Suprapubic skin (tissue), 3 donors: ENCODE results near the gene PAOX.

Experiments used
- CTCF ChIP-seq, 2 donors: fragments of 200-600 bp in 1 of 2; fragments of 450-650 bp in 1 of 2; sonication (generic) in 1 of 2; IDR thresholded peaks; one replicate each; pipeline ENCODE4 v1.5.1; 2016 to 2019; ENCODE audit warnings: antibody characterized with exemption in 2 of 2, mild to moderate bottlenecking in 1 of 2, moderate library complexity in 1 of 2
- POLR2AphosphoS5 ChIP-seq, 3 donors: sonication (generic); formaldehyde crosslinking; IDR thresholded peaks; one replicate each; pipeline ENCODE4 v1.6.1; 2017; ENCODE audit warnings: antibody characterized with exemption in 3 of 3

- TF ChIP-seq CTCF (IDR thresholded peaks at IDR 0.05), result no peak
- TF ChIP-seq POLR2AphosphoS5 (IDR thresholded peaks at IDR 0.05), result no peak
Measured at GRCh38 chr10:133336118-133336576, 42.9 kb upstream of the PAOX start.
